Mucosa of rectum (tissue), 2 donors: ENCODE results near the gene CA12.

ENCODE experiments used
- H3K27ac ChIP-seq, 2 donors: one replicate each; pipeline ENCODE4 v1.7.0; 2013; ENCODE audit warnings: inconsistent platforms in 2 of 2, low read depth in 2 of 2, low read length in 2 of 2
- H3K27me3 ChIP-seq, 2 donors: one replicate each; pipeline ENCODE4 v1.7.0; 2013; ENCODE audit warnings: low read length in 2 of 2; ENCODE audit not compliant: control insufficient read depth in 2 of 2, insufficient read depth in 2 of 2
- H3K36me3 ChIP-seq, 2 donors: one replicate each; pipeline ENCODE4 v1.7.0; 2013; ENCODE audit warnings: low read length in 2 of 2; ENCODE audit not compliant: control insufficient read depth in 2 of 2, insufficient read depth in 2 of 2
- H3K4me1 ChIP-seq, 2 donors: one replicate each; pipeline ENCODE4 v1.7.0; 2013; ENCODE audit warnings: low read length in 2 of 2, mild to moderate bottlenecking in 1 of 2; ENCODE audit not compliant: control insufficient read depth in 2 of 2, insufficient read depth in 2 of 2
- H3K4me3 ChIP-seq, 2 donors: one replicate each; pipeline ENCODE4 v1.7.0; 2013; ENCODE audit warnings: low read length in 2 of 2
- H3K9ac ChIP-seq, 2 donors: one replicate each; pipeline ENCODE4 v1.7.0; 2013; ENCODE audit warnings: low read length in 2 of 2, low read depth in 1 of 2, mild to moderate bottlenecking in 1 of 2
- H3K9me3 ChIP-seq, 2 donors: one replicate each; pipeline ENCODE4 v1.7.0; 2013; ENCODE audit warnings: low read length in 2 of 2; ENCODE audit not compliant: control insufficient read depth in 2 of 2
- donor health status: healthy.
- donor health status: Normal muscosa, but diverticular disease.

Gene CA12

DNA sequence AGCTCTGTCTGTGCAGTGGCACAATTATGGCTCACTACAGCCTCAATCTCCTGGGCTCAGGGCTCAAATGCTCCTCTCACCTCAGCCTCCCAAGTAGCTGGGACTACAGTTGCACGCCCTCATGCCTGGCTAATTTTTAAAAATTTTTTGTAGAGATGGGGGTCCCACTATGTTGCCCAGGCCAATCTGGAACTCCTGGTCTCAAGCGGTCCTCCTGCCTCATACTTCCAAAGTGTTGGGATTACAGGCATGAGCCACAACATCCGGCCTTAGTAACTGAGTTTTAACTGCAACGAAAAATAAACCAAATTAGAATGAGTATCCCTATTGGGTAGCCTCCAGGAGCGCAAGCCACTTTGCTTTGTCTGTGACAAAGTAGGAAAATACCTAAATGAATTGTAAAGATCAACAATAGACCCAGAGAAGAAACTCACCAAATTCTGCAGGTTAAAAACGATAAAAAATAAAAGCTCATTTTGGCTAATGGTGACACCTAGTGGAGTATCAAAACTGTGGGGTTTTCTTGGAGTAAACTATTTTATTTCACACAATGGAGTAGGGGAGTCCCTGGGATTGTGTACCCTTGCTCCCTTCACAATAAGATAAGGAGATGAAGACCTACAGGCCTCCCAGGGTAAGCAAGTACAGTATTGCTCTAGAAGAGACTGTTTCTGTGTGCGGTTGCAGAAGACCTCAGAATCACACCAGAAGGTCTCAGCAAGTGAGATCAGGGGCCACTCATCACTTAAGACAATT, 21.0 kb upstream of the CA12 start:
- H3K36me3 ChIP-seq: peaks cover 0 to 12% of the 10 kb centered on the region in 2 donors
- H3K9ac ChIP-seq: no peak overlapping the region
- no peak overlapping the region for H3K27ac ChIP-seq
- H3K4me1 ChIP-seq: peaks cover 2 to 4% of the 10 kb centered on the region in 2 donors
- no peaks in the 10 kb centered on the region for H3K27me3 ChIP-seq
- no peak overlapping the region for H3K4me3 ChIP-seq
- H3K9me3 ChIP-seq: no peaks in the 10 kb centered on the region

DNA sequence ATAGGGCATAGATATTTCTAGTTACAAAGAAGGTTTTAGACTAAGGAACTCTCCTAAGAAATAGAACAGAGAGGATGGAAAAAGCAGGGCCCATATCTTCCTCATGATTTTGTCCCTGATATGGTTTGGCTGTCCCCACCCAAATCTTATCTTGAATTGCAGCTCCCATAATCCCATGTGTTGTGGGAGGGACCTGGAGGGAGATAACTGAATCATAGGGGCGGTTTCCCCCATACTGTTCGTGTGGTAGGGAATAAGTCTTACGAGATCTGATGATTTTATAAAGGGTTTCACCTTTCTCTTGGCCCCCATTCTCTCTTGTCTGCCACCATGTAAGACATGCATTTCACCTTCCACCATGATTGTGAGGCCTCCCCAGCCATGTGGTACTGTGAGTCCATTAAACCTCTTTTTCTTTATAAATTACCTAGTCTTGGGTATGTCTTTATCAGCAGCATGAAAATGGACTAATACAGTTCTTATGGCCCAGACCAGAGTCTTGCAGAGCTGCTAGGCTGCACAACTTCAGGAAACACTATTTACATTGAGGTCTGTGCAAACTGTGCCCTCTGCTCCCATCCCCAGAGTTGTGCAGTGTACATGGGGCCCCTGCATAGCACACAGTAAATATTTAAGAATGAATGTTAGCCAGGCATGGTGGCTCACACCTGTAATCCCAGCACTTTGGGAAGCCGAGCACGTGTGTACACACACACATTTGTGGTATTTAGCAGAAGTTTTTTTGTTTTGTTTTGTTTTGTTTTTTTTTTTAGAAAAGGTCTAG, 20.3 kb upstream of the CA12 start:
- Histone ChIP-seq H3K9ac (no peak overlapping the region), H3K27ac (no peak overlapping the region), H3K36me3 (peaks cover 0 to 12% of the 10 kb centered on the region in 2 donors), H3K9me3 (no peaks in the 10 kb centered on the region), H3K4me3 (no peak overlapping the region), H3K4me1 (peaks cover 0 to 4% of the 10 kb centered on the region in 2 donors), H3K27me3 (no peaks in the 10 kb centered on the region)

DNA sequence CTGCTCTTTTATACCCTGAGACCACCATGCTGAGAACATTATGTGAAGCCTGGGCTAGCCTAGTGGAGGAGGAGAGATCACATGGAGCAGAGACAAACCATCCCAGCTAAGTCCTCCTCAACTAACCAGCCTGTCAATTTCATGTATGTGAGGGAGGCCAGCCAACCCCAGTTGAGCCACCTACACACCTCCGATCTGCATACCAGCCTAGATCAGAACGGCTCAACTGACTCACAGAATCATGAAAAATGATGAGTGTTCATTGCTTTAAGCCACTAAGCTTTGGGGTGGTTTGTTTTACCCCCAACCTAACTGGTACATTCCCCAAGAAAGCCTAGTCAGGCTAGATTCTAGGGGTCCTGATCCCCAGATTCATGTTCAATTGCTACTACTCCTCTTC, 19.4 kb upstream of the CA12 start:
- no peak overlapping the region for H3K27ac ChIP-seq
- no peak overlapping the region for H3K9ac ChIP-seq
- H3K4me3 ChIP-seq: no peak overlapping the region
- peaks cover 6 to 8% of the 10 kb centered on the region in 2 donors for H3K4me1 ChIP-seq
- no peaks in the 10 kb centered on the region for H3K9me3 ChIP-seq
- H3K27me3 ChIP-seq: no peaks in the 10 kb centered on the region
- peaks cover 0 to 12% of the 10 kb centered on the region in 2 donors for H3K36me3 ChIP-seq

DNA sequence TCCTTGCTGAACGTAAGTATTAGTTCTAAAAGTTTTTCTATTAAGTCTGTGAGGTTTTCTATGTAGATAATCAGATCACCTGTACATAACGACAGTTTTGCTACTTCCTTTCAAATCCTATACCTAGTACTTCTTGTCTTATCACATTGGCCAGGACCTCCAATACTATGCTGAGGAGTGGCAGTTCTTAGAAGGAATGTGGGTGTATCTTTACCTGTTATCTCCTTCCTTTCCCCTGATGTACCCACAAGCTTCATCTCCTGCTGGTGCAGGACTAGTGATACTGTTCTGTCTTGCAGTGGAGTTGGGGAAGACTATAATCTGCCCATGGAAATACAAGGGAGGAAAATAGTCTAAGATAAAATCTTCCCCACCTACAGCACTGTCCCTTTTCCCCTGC, 16.8 kb upstream of the CA12 start:
- Histone ChIP-seq H3K9me3 (no peaks in the 10 kb centered on the region), H3K4me1 (peaks cover 7 to 9% of the 10 kb centered on the region in 2 donors), H3K36me3 (peaks cover 0 to 8% of the 10 kb centered on the region in 2 donors), H3K27me3 (no peaks in the 10 kb centered on the region), H3K9ac (no peak overlapping the region), H3K27ac (no peak overlapping the region), H3K4me3 (no peak overlapping the region)

DNA sequence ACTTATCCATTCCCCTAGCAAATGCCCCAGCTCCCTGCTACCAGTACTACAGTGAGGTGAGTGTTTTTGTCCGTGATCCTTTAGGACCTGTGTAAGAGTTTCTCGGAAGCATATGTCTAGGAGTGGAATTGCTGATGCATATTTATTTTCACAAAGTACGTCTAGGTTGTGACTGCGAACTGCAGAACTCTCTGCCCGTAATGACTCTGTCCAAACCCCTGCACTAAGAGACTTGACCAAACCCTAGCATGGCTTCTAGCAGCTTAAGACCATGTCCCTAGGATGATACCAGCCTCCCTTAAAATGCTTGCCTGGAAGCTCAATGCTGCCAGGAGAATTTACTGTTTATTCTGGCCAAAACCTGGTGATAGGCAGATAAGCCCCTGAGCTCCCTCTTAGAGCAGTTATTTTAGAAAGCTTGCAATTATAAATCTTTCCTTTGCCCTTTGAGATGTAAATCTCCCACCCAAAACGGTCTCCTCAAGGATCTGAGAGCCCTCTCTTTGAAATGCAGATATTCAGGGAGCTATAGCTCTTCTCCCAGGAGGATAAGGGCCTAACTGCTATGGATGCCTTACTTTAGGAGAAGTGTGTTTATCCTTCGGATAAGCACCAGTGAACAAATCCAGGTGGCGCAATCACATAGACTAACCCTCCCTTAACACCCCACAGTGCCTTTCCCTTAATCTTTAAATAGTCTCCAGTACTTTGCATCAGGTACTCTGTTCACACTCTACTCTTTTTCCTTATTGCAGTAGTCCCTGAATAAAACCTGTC, 14.7 kb upstream of the CA12 start:
- peak overlapping the region; percentile 17 to 43 for H3K27ac ChIP-seq
- H3K36me3 ChIP-seq: peaks cover 0 to 7% of the 10 kb centered on the region in 2 donors
- no peaks in the 10 kb centered on the region for H3K27me3 ChIP-seq
- H3K4me3 ChIP-seq: no peak overlapping the region
- no peaks in the 10 kb centered on the region for H3K9me3 ChIP-seq
- no peak overlapping the region for H3K9ac ChIP-seq
- H3K4me1 ChIP-seq: peaks cover 5 to 9% of the 10 kb centered on the region in 2 donors

DNA sequence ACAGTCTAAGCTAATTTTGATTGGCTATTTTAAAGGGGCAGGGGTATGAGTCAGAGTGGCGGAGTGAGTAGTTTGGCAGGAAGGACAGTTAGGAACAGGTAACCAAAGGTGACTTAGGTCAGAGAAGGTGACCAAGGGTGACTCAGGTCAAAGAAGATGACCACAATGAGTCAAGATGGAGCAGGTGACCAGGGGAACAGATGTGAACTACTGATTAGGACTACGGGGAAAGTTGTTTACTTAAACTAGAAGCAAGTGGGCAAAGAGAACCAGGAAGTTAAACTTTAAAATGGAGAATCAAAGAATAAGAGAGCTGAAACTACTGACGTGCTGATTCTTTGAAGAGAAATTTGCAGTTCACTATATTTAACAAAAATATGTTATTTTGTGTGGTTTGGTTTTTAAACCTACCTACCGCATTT, 14.1 kb upstream of the CA12 start:
- peak overlapping the region in 1 of 2 donors; percentile 43 for H3K27ac ChIP-seq
- no peaks in the 10 kb centered on the region for H3K27me3 ChIP-seq

DNA sequence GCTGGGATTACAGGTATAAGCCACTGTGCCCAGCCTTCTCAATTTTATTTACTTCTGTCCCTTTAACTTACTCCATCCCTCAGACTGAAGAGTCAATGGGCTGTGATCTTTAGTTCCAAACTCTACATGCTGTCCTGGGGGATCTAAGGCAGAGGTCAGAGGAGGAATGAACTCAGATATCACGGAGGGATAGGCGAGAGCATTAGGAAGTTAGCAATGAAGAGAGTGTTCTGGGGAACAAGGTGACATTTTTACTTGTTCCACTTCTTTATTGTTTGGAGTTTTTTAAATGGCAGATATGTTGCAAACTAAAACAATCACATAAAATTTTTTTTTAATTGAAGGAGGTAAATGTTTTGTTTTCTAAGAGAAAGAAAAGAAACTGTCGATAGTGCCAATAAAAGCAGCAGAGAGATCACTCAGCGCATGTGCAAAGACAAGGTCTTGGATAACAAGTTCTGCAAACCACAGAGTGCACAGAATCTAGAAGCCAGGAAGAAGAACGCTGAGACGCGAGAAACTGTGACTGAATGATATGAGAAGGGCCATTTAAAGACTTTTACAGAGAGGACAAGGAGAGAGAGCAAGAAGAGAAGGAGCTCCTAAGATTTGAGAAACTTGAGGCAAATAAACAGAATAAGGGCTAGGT, 10.8 kb upstream of the CA12 start:
- Histone ChIP-seq H3K9ac (peak overlapping the region in 1 of 2 donors; percentile 29), H3K4me1 (peaks cover 12 to 22% of the 10 kb centered on the region in 2 donors), H3K4me3 (peak overlapping the region in 1 of 2 donors; percentile 0), H3K27ac (peak overlapping the region in 1 of 2 donors; percentile 26), H3K36me3 (no peaks in the 10 kb centered on the region), H3K9me3 (no peaks in the 10 kb centered on the region), H3K27me3 (no peaks in the 10 kb centered on the region)

More for the DNA sequence above, 14.1 kb upstream of the CA12 start:
- peaks cover 5 to 11% of the 10 kb centered on the region in 2 donors for H3K4me1 ChIP-seq
- no peaks in the 10 kb centered on the region for H3K9me3 ChIP-seq
- H3K9ac ChIP-seq: no peak overlapping the region
- H3K36me3 ChIP-seq: peaks cover 0 to 4% of the 10 kb centered on the region in 2 donors
- H3K4me3 ChIP-seq: no peak overlapping the region

DNA sequence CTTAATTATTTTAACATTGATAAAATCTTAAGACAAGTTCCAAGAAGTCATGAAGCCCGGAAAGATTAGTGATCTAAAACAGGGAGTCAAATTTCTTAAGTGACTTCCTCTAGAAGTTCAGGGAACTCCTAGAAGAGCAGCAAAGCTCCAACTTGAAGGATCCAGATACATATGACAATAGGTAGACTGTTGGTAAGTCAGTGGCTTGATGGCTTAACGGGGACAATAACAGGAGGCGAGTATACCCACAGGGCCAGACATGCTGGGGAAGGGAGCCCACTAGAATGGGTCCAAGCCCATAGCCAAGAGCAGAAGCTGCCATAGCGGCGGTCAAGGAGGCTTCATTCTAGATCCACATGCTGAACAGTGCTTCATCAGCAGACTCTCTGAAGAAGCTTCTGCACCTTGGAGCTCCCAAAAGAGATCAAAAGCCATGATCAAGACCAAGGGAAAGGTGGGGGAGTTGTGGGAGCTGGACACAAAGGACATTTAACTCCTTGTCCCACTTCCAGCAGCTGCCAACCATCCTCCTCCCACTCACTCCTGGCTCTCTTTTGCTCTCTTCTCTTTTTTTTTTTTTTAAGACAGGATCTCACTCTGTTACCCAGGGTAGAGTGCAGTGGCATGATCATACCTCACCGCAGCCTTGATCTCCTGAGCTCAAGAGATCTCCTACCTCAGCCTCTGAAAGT, 10.2 kb upstream of the CA12 start:
- no peaks in the 10 kb centered on the region for H3K27me3 ChIP-seq
- H3K4me3 ChIP-seq: peak overlapping the region in 1 of 2 donors; percentile 21
- peaks cover 12 to 22% of the 10 kb centered on the region in 2 donors for H3K4me1 ChIP-seq
- H3K9me3 ChIP-seq: no peaks in the 10 kb centered on the region
- H3K36me3 ChIP-seq: no peaks in the 10 kb centered on the region
- H3K9ac ChIP-seq: peak overlapping the region in 1 of 2 donors; percentile 29
- H3K27ac ChIP-seq: no peak overlapping the region

DNA sequence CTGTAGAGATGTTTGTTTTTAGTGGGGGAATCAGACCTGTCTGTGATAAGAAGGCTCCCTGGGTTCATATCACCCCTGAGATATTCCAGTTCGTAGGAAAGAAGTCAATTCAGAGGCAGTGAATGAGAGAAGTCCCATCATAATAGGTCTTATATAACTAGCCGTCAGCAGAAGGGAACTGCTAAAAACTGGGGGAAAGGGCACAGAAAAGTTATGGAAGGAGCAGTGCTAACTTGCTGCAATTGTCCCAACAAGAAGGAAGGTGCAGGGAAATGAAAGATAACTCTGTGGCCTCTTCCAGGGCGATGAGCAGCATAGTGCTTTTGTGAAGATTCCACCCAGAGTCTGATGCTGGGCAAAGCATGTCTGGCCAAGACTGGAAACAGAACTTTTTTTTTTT, 9.0 kb upstream of the CA12 start:
- H3K9ac ChIP-seq: peak overlapping the region in 1 of 2 donors; percentile 29
- H3K4me1 ChIP-seq: peaks cover 7 to 15% of the 10 kb centered on the region in 2 donors
- H3K27me3 ChIP-seq: no peaks in the 10 kb centered on the region
- H3K9me3 ChIP-seq: no peaks in the 10 kb centered on the region
- peak overlapping the region; percentile 34 to 39 for H3K27ac ChIP-seq
- peak overlapping the region in 1 of 2 donors; percentile 56 for H3K4me3 ChIP-seq
- H3K36me3 ChIP-seq: no peaks in the 10 kb centered on the region
